Sigmoid colon (tissue), 4 donors: ENCODE data around the gene IGIP.

ENCODE experiments used
- CTCF ChIP-seq, 4 experiments: fragments of 450-650 bp in 3 of 4; fragments of 200-600 bp in 1 of 4; IDR thresholded peaks; one replicate each; pipeline ENCODE4 v1.5.1; 2016 to 2019; ENCODE audit warnings: antibody characterized with exemption in 4 of 4, mild to moderate bottlenecking in 3 of 4, moderate library complexity in 2 of 4
- EP300 ChIP-seq, 4 donors: sonication (generic); formaldehyde crosslinking; IDR thresholded peaks; one replicate each; pipeline ENCODE4 v1.6.1; 2017; ENCODE audit warnings: antibody characterized with exemption in 4 of 4
- POLR2A ChIP-seq, 2 donors: fragments of 450-650 bp; IDR thresholded peaks; one replicate each; pipeline ENCODE4 v1.6.1; 2016; ENCODE audit warnings: antibody characterized with exemption in 2 of 2, mild to moderate bottlenecking in 2 of 2, moderate library complexity in 2 of 2
- POLR2AphosphoS5 ChIP-seq, 4 donors: sonication (generic); formaldehyde crosslinking; IDR thresholded peaks; one replicate each; pipeline ENCODE4 v1.6.1; 2017; ENCODE audit warnings: antibody characterized with exemption in 4 of 4

- TF ChIP-seq POLR2A (IDR thresholded peaks at IDR 0.05) = no peak
- TF ChIP-seq CTCF (IDR thresholded peaks at IDR 0.05) = no peak
- no peak for TF ChIP-seq POLR2AphosphoS5 (IDR thresholded peaks at IDR 0.05)
- no peak for TF ChIP-seq EP300 (IDR thresholded peaks at IDR 0.05)
Observed at GRCh38 chr5:140168371-140168770, 42.6 kb downstream of the IGIP start.
